ENCODE results near the gene PDZD7. TPM values are rescaled to one million over a fixed set of nuclear protein-coding genes. Genes with fewer than 3 reads are reported as not detected.

Gene PDZD7
- total RNA-seq, 1 donor from 2014 or later = 1.5 TPM

- peaks cover 4% of the 10 kb centered on the region for H3K9me3 Mint-ChIP-seq (ENCODE audit: unreplicated experiment)
- H3K4me3 Mint-ChIP-seq (ENCODE audit: unreplicated experiment) = no peak overlapping the region
- H3K27ac Mint-ChIP-seq (ENCODE audit: unreplicated experiment) = no peak overlapping the region
- DNase-seq = no peak
- no peak for TF ChIP-seq CTCF (IDR thresholded peaks at IDR 0.05; ENCODE audit: partially characterized antibody, unreplicated experiment)
- H3K4me1 Mint-ChIP-seq (ENCODE audit: low read depth, unreplicated experiment) = peaks cover 13% of the 10 kb centered on the region
- H3K36me3 Mint-ChIP-seq (ENCODE audit: unreplicated experiment) = peaks cover 6% of the 10 kb centered on the region
- peaks cover 8% of the 10 kb centered on the region for H3K27me3 Mint-ChIP-seq (ENCODE audit: unreplicated experiment)
These were observed 7.8 kb downstream of the PDZD7 start for GRCh38 chr10:101022967-101023705.

GRCh38 chr10:101021692-101022251 is 9.2 kb downstream of the PDZD7 start:
- no peak for TF ChIP-seq CTCF (IDR thresholded peaks at IDR 0.05; ENCODE audit: partially characterized antibody, unreplicated experiment)
- H3K4me3 Mint-ChIP-seq (ENCODE audit: unreplicated experiment) = no peak overlapping the region
- no peak overlapping the region for H3K27ac Mint-ChIP-seq (ENCODE audit: unreplicated experiment)
- H3K36me3 Mint-ChIP-seq (ENCODE audit: unreplicated experiment) = no peaks in the 10 kb centered on the region
- DNase-seq = no peak
- peaks cover 6% of the 10 kb centered on the region for H3K4me1 Mint-ChIP-seq (ENCODE audit: low read depth, unreplicated experiment)
- H3K9me3 Mint-ChIP-seq (ENCODE audit: unreplicated experiment) = peaks cover 6% of the 10 kb centered on the region
- H3K27me3 Mint-ChIP-seq (ENCODE audit: unreplicated experiment) = peaks cover 8% of the 10 kb centered on the region

- Mint-ChIP-seq H3K4me3 (ENCODE audit: unreplicated experiment) (no peak overlapping the region), H3K27ac (ENCODE audit: unreplicated experiment) (no peak overlapping the region), H3K9me3 (ENCODE audit: unreplicated experiment) (peaks cover 9% of the 10 kb centered on the region), H3K36me3 (ENCODE audit: unreplicated experiment) (no peaks in the 10 kb centered on the region), H3K4me1 (ENCODE audit: low read depth, unreplicated experiment) (peaks cover 4% of the 10 kb centered on the region), H3K27me3 (ENCODE audit: unreplicated experiment) (peaks cover 6% of the 10 kb centered on the region)
- no peak for TF ChIP-seq CTCF (IDR thresholded peaks at IDR 0.05; ENCODE audit: partially characterized antibody, unreplicated experiment)
- DNase-seq = no peak
These were observed 9.7 kb downstream of the PDZD7 start for GRCh38 chr10:101021239-101021638.

GRCh38 chr10:101020427-101021075 is 10.4 kb downstream of the PDZD7 start:
- Mint-ChIP-seq H3K27ac (ENCODE audit: unreplicated experiment) (no peak overlapping the region), H3K9me3 (ENCODE audit: unreplicated experiment) (peaks cover 9% of the 10 kb centered on the region), H3K4me1 (ENCODE audit: low read depth, unreplicated experiment) (peaks cover 5% of the 10 kb centered on the region), H3K27me3 (ENCODE audit: unreplicated experiment) (peaks cover 6% of the 10 kb centered on the region), H3K4me3 (ENCODE audit: unreplicated experiment) (no peak overlapping the region), H3K36me3 (ENCODE audit: unreplicated experiment) (no peaks in the 10 kb centered on the region)
- no peak for TF ChIP-seq CTCF (IDR thresholded peaks at IDR 0.05; ENCODE audit: partially characterized antibody, unreplicated experiment)
- no peak for DNase-seq

- Mint-ChIP-seq H3K36me3 (ENCODE audit: unreplicated experiment) (no peaks in the 10 kb centered on the region), H3K4me1 (ENCODE audit: low read depth, unreplicated experiment) (peaks cover 5% of the 10 kb centered on the region), H3K4me3 (ENCODE audit: unreplicated experiment) (no peak overlapping the region), H3K27ac (ENCODE audit: unreplicated experiment) (no peak overlapping the region), H3K27me3 (ENCODE audit: unreplicated experiment) (peaks cover 11% of the 10 kb centered on the region), H3K9me3 (ENCODE audit: unreplicated experiment) (peaks cover 12% of the 10 kb centered on the region)
- DNase-seq = no peak
- TF ChIP-seq CTCF (IDR thresholded peaks at IDR 0.05; ENCODE audit: partially characterized antibody, unreplicated experiment) = no peak
These were observed 11.6 kb downstream of the PDZD7 start for GRCh38 chr10:101019440-101019703.
